Trophoblast cell (in vitro differentiated cells and primary cell): ENCODE results near the gene TSHZ2.

ENCODE experiments used
- DNase-seq, 2 donors: peaks; one replicate each; pipeline ENCODE4 v3.0.0-alpha.2; 2016
- H2AFZ ChIP-seq: 2 replicates; pipeline ENCODE4 v1.6.1; 2013; ENCODE audit warnings: low read length, moderate library complexity, mild to moderate bottlenecking; ENCODE audit not compliant: insufficient read depth, poor library complexity
- H2AK5ac ChIP-seq: 2 replicates; pipeline ENCODE4 v1.6.1; 2013; ENCODE audit warnings: mild to moderate bottlenecking, low read length
- H2BK120ac ChIP-seq: 2 replicates; pipeline ENCODE4 v1.6.1; 2013; ENCODE audit warnings: low read length, mild to moderate bottlenecking, moderate library complexity; ENCODE audit not compliant: insufficient read depth, poor library complexity
- H2BK12ac ChIP-seq: 2 replicates; pipeline ENCODE4 v1.6.1; 2013; ENCODE audit warnings: mild to moderate bottlenecking, low read length, moderate library complexity
- H2BK5ac ChIP-seq: 2 replicates; pipeline ENCODE4 v1.6.1; 2013; ENCODE audit warnings: low read length, low read depth, moderate library complexity, mild to moderate bottlenecking; ENCODE audit not compliant: poor library complexity
- H3K14ac ChIP-seq: 2 replicates; pipeline ENCODE4 v1.6.1; 2013; ENCODE audit warnings: mild to moderate bottlenecking, low read length
- H3K18ac ChIP-seq: 2 replicates; pipeline ENCODE4 v1.6.1; 2013; ENCODE audit warnings: mild to moderate bottlenecking, low read length
- H3K23ac ChIP-seq: 2 replicates; pipeline ENCODE4 v1.6.1; 2013; ENCODE audit warnings: low read length
- H3K27ac ChIP-seq: 2 replicates; pipeline ENCODE4 v1.5.1; 2013; ENCODE audit warnings: low read depth, mild to moderate bottlenecking, inconsistent platforms, low read length, moderate library complexity
- H3K27me3 ChIP-seq: 2 replicates; pipeline ENCODE4 v1.6.1; 2013; ENCODE audit warnings: inconsistent platforms, mild to moderate bottlenecking, low read length, moderate library complexity; ENCODE audit not compliant: insufficient read depth
- H3K36me3 ChIP-seq, 2 experiments: 1 replicate in 1 of 2; 2 replicates in 1 of 2; pipeline ENCODE4 v1.6.1; 2013; ENCODE audit warnings: low read length in 2 of 2, mild to moderate bottlenecking in 2 of 2, moderate library complexity in 1 of 2; ENCODE audit not compliant: insufficient read depth in 2 of 2, control insufficient read depth in 1 of 2
- H3K4ac ChIP-seq: 2 replicates; pipeline ENCODE4 v1.6.1; 2013; ENCODE audit warnings: low read depth, mild to moderate bottlenecking, low read length, moderate library complexity
- H3K4me1 ChIP-seq, 2 experiments: 1 replicate in 1 of 2; 2 replicates in 1 of 2; pipeline ENCODE4 v1.6.1; 2013; ENCODE audit warnings: low read length in 2 of 2, mild to moderate bottlenecking in 2 of 2, moderate library complexity in 1 of 2; ENCODE audit not compliant: insufficient read depth in 2 of 2, control insufficient read depth in 1 of 2
- H3K4me2 ChIP-seq: 2 replicates; pipeline ENCODE4 v1.6.1; 2013; ENCODE audit warnings: inconsistent platforms, mild to moderate bottlenecking, low read length, moderate library complexity
- H3K4me3 ChIP-seq: 2 replicates; pipeline ENCODE4 v1.5.1; 2013; ENCODE audit warnings: mild to moderate bottlenecking, low read depth, low read length, inconsistent platforms
- H3K79me1 ChIP-seq: one replicate; pipeline ENCODE4 v1.6.1; 2013; ENCODE audit warnings: low read length
- H3K79me2 ChIP-seq: 2 replicates; pipeline ENCODE4 v1.6.1; 2013; ENCODE audit warnings: low read length, mild to moderate bottlenecking; ENCODE audit not compliant: control insufficient read depth, insufficient read depth, poor library complexity
- H3K9ac ChIP-seq: 2 replicates; pipeline ENCODE4 v1.6.1; 2013; ENCODE audit warnings: mild to moderate bottlenecking, low read length
- H3K9me3 ChIP-seq: 2 replicates; pipeline ENCODE4 v1.6.1; 2013; ENCODE audit warnings: low read depth, mild to moderate bottlenecking, control low read depth, inconsistent platforms, low read length; ENCODE audit not compliant: insufficient read depth
- H4K12ac ChIP-seq: 2 replicates; pipeline ENCODE4 v1.6.1; 2013; ENCODE audit warnings: low read depth, mild to moderate bottlenecking, low read length, moderate library complexity
- H4K8ac ChIP-seq: 2 replicates; pipeline ENCODE4 v1.6.1; 2013; ENCODE audit warnings: low read depth, mild to moderate bottlenecking, low read length, moderate library complexity
- H4K91ac ChIP-seq: one replicate; pipeline ENCODE4 v1.6.1; 2013; ENCODE audit warnings: low read depth, mild to moderate bottlenecking, low read length, moderate library complexity
- WGBS: extraction: QIAGEN DNeasy Blood & Tissue Kit; methylation state at CpG from one replicate; pipeline ENCODE4 v1.1.7; 2013; ENCODE audit warnings: missing lambda C conversion rate; ENCODE audit not compliant: insufficient read length, insufficient coverage; ENCODE audit errors: extremely low coverage; 5-methylcytosine and 5-hydroxymethylcytosine counted together

Gene TSHZ2

DNA sequence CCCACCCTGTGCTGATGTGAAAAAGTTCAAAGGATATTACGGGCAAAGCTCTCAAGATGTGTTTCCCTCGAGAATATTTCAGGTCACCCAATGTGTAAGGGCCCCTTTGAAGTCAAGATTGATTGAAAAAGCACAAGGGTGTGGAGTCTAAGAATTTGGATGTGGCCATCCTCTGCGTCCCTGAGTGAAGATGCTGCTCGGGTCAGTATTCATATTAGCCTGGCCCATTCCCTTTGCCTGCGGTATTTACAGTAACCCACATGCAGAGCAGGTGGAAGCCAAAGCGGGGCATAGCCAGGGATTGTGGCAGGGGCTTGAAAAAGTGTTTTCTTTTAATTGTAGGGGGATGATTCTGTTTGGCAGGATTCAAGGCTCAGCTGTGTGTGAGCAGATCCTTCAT is 211.0 kb downstream of the TSHZ2 start:
- H2AFZ ChIP-seq: no peak overlapping the region
- no peak overlapping the region for H2BK5ac ChIP-seq
- H2BK12ac ChIP-seq: no peak overlapping the region
- no peak overlapping the region for H4K91ac ChIP-seq
- H3K27me3 ChIP-seq: no peaks in the 10 kb centered on the region
- H3K4ac ChIP-seq: no peak overlapping the region
- H4K12ac ChIP-seq: no peak overlapping the region
- no peak overlapping the region for H2BK120ac ChIP-seq
- no peak overlapping the region for H3K4me2 ChIP-seq
- H3K14ac ChIP-seq: no peak overlapping the region
- no peaks in the 10 kb centered on the region for H3K4me1 ChIP-seq
- H3K23ac ChIP-seq: no peak overlapping the region
- no peaks in the 10 kb centered on the region for H3K79me1 ChIP-seq
- H2AK5ac ChIP-seq: no peak overlapping the region
- H3K27ac ChIP-seq: no peak overlapping the region
- WGBS: no CpG with 5 or more reads among the region's 6 CpGs
- H3K79me2 ChIP-seq: no peaks in the 10 kb centered on the region
- H3K18ac ChIP-seq: no peak overlapping the region
- no peak overlapping the region for H3K9ac ChIP-seq
- H3K36me3 ChIP-seq: no peaks in the 10 kb centered on the region
- no peak overlapping the region for H3K4me3 ChIP-seq
- DNase-seq: no peak
- H4K8ac ChIP-seq: no peak overlapping the region
- no peaks in the 10 kb centered on the region for H3K9me3 ChIP-seq

DNA sequence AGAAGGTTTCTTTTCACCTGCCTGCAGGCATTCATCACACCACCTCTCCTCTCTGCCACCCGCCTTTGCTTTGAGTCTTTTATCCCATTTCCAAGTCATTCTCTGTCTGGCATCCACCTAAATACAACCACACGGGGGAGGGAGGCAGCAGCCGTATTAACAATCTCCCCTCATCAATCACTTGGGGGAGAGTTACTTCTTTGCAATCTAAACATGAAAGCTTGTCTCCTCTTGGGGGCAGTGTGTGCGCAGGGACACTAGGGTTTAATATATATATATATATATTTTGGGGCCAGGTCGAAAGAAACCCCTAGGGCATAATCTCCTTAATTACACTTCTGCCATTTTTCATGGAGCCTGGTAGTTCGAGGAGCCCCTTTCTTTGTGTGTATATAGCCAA is 214.5 kb downstream of the TSHZ2 start:
- no peaks in the 10 kb centered on the region for H3K27me3 ChIP-seq
- no peaks in the 10 kb centered on the region for H3K4me1 ChIP-seq
- WGBS: no CpG with 5 or more reads among the region's 6 CpGs
- H4K91ac ChIP-seq: no peak overlapping the region
- no peak overlapping the region for H3K4ac ChIP-seq
- no peak overlapping the region for H2AFZ ChIP-seq
- no peak overlapping the region for H3K27ac ChIP-seq
- no peak overlapping the region for H3K9ac ChIP-seq
- no peak for DNase-seq
- no peak overlapping the region for H4K8ac ChIP-seq
- no peak overlapping the region for H2BK12ac ChIP-seq
- H3K18ac ChIP-seq: no peak overlapping the region
- H3K23ac ChIP-seq: no peak overlapping the region
- H4K12ac ChIP-seq: no peak overlapping the region
- H2BK5ac ChIP-seq: no peak overlapping the region
- no peak overlapping the region for H2BK120ac ChIP-seq
- peaks cover 2% of the 10 kb centered on the region for H3K9me3 ChIP-seq
- no peak overlapping the region for H3K14ac ChIP-seq
- no peaks in the 10 kb centered on the region for H3K36me3 ChIP-seq
- H3K4me2 ChIP-seq: no peak overlapping the region
- no peak overlapping the region for H3K4me3 ChIP-seq
- no peaks in the 10 kb centered on the region for H3K79me2 ChIP-seq
- H2AK5ac ChIP-seq: no peak overlapping the region
- H3K79me1 ChIP-seq: no peaks in the 10 kb centered on the region

DNA sequence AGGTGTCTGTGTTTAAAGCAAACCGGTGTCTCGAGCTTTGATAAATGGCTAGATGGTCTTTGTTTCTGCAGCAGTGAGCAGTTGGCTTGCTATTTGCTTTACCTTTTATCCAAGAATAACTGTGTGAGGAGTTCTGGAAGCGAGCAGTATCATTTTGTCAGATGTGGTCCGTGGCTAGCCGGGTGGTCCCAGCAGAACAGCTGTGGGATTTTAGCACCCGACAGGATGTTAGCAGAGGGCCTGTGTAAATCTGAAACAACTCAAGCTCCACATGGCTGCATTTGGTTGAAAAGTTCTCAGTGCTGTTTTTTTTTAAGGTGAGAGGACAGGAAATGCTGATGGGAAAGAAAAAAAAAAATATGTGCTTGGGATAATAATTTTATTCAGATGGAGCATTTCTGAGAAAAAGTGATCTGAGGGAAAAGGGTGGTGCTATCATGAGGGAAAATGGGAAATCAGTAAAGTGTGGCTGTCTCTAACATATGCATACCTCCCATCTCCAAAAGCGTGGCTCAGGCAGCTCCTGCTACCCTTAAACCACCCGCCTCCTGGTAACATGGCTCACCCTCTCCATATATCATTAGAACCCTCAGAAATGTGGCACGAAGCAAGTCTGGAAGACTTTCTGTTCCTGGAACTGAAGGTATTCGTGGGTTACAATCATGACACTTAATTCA is 215.4 kb downstream of the TSHZ2 start:
- Histone ChIP-seq H2BK120ac (no peak overlapping the region), H3K79me1 (no peaks in the 10 kb centered on the region)

DNA sequence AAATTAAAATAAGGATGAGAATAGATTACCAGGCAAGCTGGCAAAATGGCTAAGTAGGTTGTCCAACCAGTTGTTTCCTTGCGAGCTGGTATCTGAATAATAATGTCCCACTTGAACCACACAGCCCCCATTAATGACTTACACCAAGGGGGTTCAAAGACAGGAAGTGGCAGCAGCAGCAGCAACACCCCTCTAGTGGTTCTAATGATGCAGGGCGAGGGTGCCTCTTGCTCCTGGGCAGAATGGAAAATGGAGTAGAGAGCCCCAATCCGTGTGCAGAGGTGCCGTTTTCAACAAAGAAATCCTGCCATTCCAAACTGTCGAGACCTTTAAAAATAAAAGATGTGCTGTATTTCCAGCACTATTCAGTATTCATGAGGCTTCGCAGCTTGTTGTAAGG is 218.1 kb downstream of the TSHZ2 start:
- Histone ChIP-seq H2BK12ac (no peak overlapping the region), H2BK120ac (no peak overlapping the region), H3K14ac (no peak overlapping the region), H3K23ac (no peak overlapping the region), H3K4me1 (no peaks in the 10 kb centered on the region), H4K91ac (no peak overlapping the region), H2AK5ac (no peak overlapping the region), H3K79me1 (no peaks in the 10 kb centered on the region), H4K8ac (no peak overlapping the region), H2BK5ac (no peak overlapping the region), H2AFZ (no peak overlapping the region), H3K9me3 (peaks cover 2% of the 10 kb centered on the region), H3K36me3 (no peaks in the 10 kb centered on the region), H3K4me3 (no peak overlapping the region), H3K27me3 (no peaks in the 10 kb centered on the region), H3K4ac (no peak overlapping the region), H3K27ac (no peak overlapping the region), H3K4me2 (no peak overlapping the region), H3K18ac (no peak overlapping the region), H3K9ac (no peak overlapping the region), H4K12ac (no peak overlapping the region), H3K79me2 (no peaks in the 10 kb centered on the region)
- no peak for DNase-seq
- WGBS: no CpG with 5 or more reads among the region's 6 CpGs

More for the DNA sequence above, 215.4 kb downstream of the TSHZ2 start:
- H3K9ac ChIP-seq: no peak overlapping the region
- no peak overlapping the region for H3K4me2 ChIP-seq
- no peak overlapping the region for H4K8ac ChIP-seq
- H3K79me2 ChIP-seq: no peaks in the 10 kb centered on the region
- H3K18ac ChIP-seq: no peak overlapping the region
- no peak overlapping the region for H4K12ac ChIP-seq
- H3K27ac ChIP-seq: no peak overlapping the region
- WGBS: no CpG with 5 or more reads among the region's 10 CpGs
- no peak overlapping the region for H3K4ac ChIP-seq
- no peak overlapping the region for H2AK5ac ChIP-seq
- no peak overlapping the region for H2BK12ac ChIP-seq
- no peak overlapping the region for H3K4me3 ChIP-seq
- H3K4me1 ChIP-seq: no peaks in the 10 kb centered on the region
- no peaks in the 10 kb centered on the region for H3K36me3 ChIP-seq
- peaks cover 2% of the 10 kb centered on the region for H3K9me3 ChIP-seq
- no peaks in the 10 kb centered on the region for H3K27me3 ChIP-seq
- no peak overlapping the region for H2BK5ac ChIP-seq
- no peak overlapping the region for H4K91ac ChIP-seq
- H3K14ac ChIP-seq: no peak overlapping the region
- H3K23ac ChIP-seq: no peak overlapping the region
- H2AFZ ChIP-seq: no peak overlapping the region
- DNase-seq: no peak
